SK-N-MC (cell line): ENCODE data around the gene PVALEF.

Experiments used
- EZH2 ChIP-seq: fragments of 200-600 bp; sonication (generic); IDR thresholded peaks from one replicate; pipeline ENCODE4 v1.6.1; 2017; ENCODE audit warnings: antibody characterized with exemption
- POLR2AphosphoS5 ChIP-seq: IDR thresholded peaks from 2 replicates; pipeline ENCODE4 v1.6.1; 2012; ENCODE audit warnings: mild to moderate bottlenecking, low read depth, low read length, borderline replicate concordance

- TF ChIP-seq EZH2, result no peak
- no peak for TF ChIP-seq POLR2AphosphoS5
Observed at GRCh38 chr17:81143717-81144422, 21.4 kb upstream of the PVALEF start.
